WTC11 (cell line): ENCODE results near the gene LRRC2. TPM values are rescaled to one million over a fixed set of nuclear protein-coding genes. Genes with fewer than 3 reads are reported as not detected.

Experiments used
- ATAC-seq: fragments of 200-7000 bp; cut with Tn5 transposase; 2 replicates; pipeline ENCODE4 v1.10.0; 2021; ENCODE audit warnings: mild to moderate bottlenecking, moderate library complexity
- CTCF ChIA-PET: fragments of 300-600 bp; sonication (Branson Sonifier 250); formaldehyde crosslinking; loops from one replicate; lab custom pipeline; 2021; ENCODE audit warnings: antibody characterized with exemption; lab: Charles Lee
- POLR2A ChIA-PET: fragments of 350-600 bp; sonication (Branson Sonifier 250); formaldehyde crosslinking; loops from one replicate; lab custom pipeline; 2021; ENCODE audit warnings: antibody characterized with exemption; lab: Charles Lee
- DNase-seq: peaks from one replicate; pipeline ENCODE4 v3.0.0; 2021; ENCODE audit warnings: low spot score
- H3K27ac Mint-ChIP-seq: 2 replicates; pipeline ENCODE4 v1.8.0; 2021; ENCODE audit warnings: mixed read lengths
- H3K27me3 Mint-ChIP-seq: 2 replicates; pipeline ENCODE4 v1.8.0; 2021; ENCODE audit warnings: low read depth, mild to moderate bottlenecking, moderate library complexity, mixed read lengths
- H3K36me3 Mint-ChIP-seq: 2 replicates; pipeline ENCODE4 v1.8.0; 2021; ENCODE audit warnings: mixed read lengths
- H3K4me1 Mint-ChIP-seq: 2 replicates; pipeline ENCODE4 v1.8.0; 2022; ENCODE audit warnings: mixed read lengths
- H3K4me3 Mint-ChIP-seq: 2 replicates; pipeline ENCODE4 v1.8.0; 2021; ENCODE audit warnings: mild to moderate bottlenecking, moderate library complexity, mixed read lengths
- H3K9me3 Mint-ChIP-seq: 2 replicates; pipeline ENCODE4 v1.8.0; 2021; ENCODE audit warnings: mixed read lengths
- EMX1 ChIP-seq: fragments of 250-450 bp; sonication (Bioruptor Pico); IDR thresholded peaks from 2 replicates; pipeline ENCODE4 v1.8.0; 2021; ENCODE audit warnings: mild to moderate bottlenecking
- ESRRA ChIP-seq: sonication (generic); formaldehyde crosslinking; IDR thresholded peaks from 2 replicates; pipeline ENCODE4 v1.8.1; 2022; ENCODE audit warnings: mild to moderate bottlenecking, missing genetic modification reagents, borderline replicate concordance
- FOXJ3 ChIP-seq: sonication (generic); formaldehyde crosslinking; IDR thresholded peaks from 2 replicates; pipeline ENCODE4 v1.9.0; 2021; ENCODE audit warnings: missing genetic modification reagents, mild to moderate bottlenecking, borderline replicate concordance
- FOXK1 ChIP-seq: sonication (generic); formaldehyde crosslinking; IDR thresholded peaks from 2 replicates; pipeline ENCODE4 v1.8.0; 2022; ENCODE audit warnings: mild to moderate bottlenecking, moderate library complexity, missing genetic modification reagents
- GABPB1 ChIP-seq: sonication (generic); formaldehyde crosslinking; IDR thresholded peaks from 2 replicates; pipeline ENCODE4 v1.8.1; 2023; ENCODE audit warnings: mild to moderate bottlenecking, missing genetic modification reagents
- GRHL2 ChIP-seq: fragments of 250-450 bp; sonication (Bioruptor Pico); IDR thresholded peaks from 2 replicates; pipeline ENCODE4 v1.8.0; 2022; ENCODE audit warnings: mild to moderate bottlenecking, moderate library complexity; ENCODE audit not compliant: insufficient replicate concordance, severe bottlenecking
- IRF2 ChIP-seq: sonication (generic); formaldehyde crosslinking; IDR thresholded peaks from 2 replicates; pipeline ENCODE4 v1.8.0; 2022; ENCODE audit warnings: low read depth, missing genetic modification reagents, borderline replicate concordance
- MXD4 ChIP-seq: fragments of 250-450 bp; sonication (Bioruptor Pico); IDR thresholded peaks from 2 replicates; pipeline ENCODE4 v1.8.0; 2021; ENCODE audit warnings: mild to moderate bottlenecking, moderate library complexity, borderline replicate concordance
- NFATC4 ChIP-seq: fragments of 250-450 bp; sonication (Bioruptor Pico); IDR thresholded peaks from 2 replicates; pipeline ENCODE4 v1.9.0; 2021; ENCODE audit warnings: mild to moderate bottlenecking
- PRRX2 ChIP-seq: fragments of 250-450 bp; sonication (Bioruptor Pico); IDR thresholded peaks from 2 replicates; pipeline ENCODE4 v1.8.0; 2021; ENCODE audit warnings: mild to moderate bottlenecking
- RORB ChIP-seq: fragments of 250-450 bp; sonication (Bioruptor Pico); IDR thresholded peaks from 2 replicates; pipeline ENCODE4 v1.9.0; 2021; ENCODE audit warnings: mild to moderate bottlenecking
- SOX15 ChIP-seq: fragments of 250-450 bp; sonication (Bioruptor Pico); IDR thresholded peaks from 2 replicates; pipeline ENCODE4 v1.9.0; 2021; ENCODE audit warnings: mild to moderate bottlenecking
- SP1 ChIP-seq: sonication (generic); formaldehyde crosslinking; conservative IDR thresholded peaks from 2 replicates; pipeline ENCODE4 v1.8.1; 2022; ENCODE audit warnings: missing genetic modification reagents
- TEAD4 ChIP-seq: sonication (generic); formaldehyde crosslinking; IDR thresholded peaks from 2 replicates; pipeline ENCODE4 v1.8.0; 2022; ENCODE audit warnings: mild to moderate bottlenecking, missing genetic modification reagents
- ZNF232 ChIP-seq: sonication (generic); formaldehyde crosslinking; IDR thresholded peaks from 2 replicates; pipeline ENCODE4 v1.8.0; 2022; ENCODE audit warnings: mild to moderate bottlenecking, missing genetic modification reagents
- ZNF396 ChIP-seq: fragments of 250-450 bp; sonication (Bioruptor Pico); IDR thresholded peaks from 2 replicates; pipeline ENCODE4 v1.8.0; 2021; ENCODE audit warnings: mild to moderate bottlenecking, moderate library complexity, borderline replicate concordance
- ZNF423 ChIP-seq: fragments of 250-450 bp; sonication (Bioruptor Pico); IDR thresholded peaks from 2 replicates; pipeline ENCODE4 v2.1.2; 2022; ENCODE audit warnings: mild to moderate bottlenecking, moderate library complexity
- total RNA-seq: library from RNA; stranded (reverse); gene quantifications from 3 replicates; pipeline ENCODE4 v1.2.3, GENCODE V29; 2021
- TF ChIP-seq, protein P1 (sequence below): sonication (generic); formaldehyde crosslinking; IDR thresholded peaks from 2 replicates; pipeline ENCODE4 v1.8.0; 2022; ENCODE audit warnings: mild to moderate bottlenecking, missing genetic modification reagents
- TF ChIP-seq, protein P2 (sequence below): sonication (generic); formaldehyde crosslinking; IDR thresholded peaks from 2 replicates; pipeline ENCODE4 v1.8.1; 2023; ENCODE audit warnings: mild to moderate bottlenecking, missing genetic modification reagents
- TF ChIP-seq, protein P3 (sequence below): fragments of 250-450 bp; sonication (Bioruptor Pico); IDR thresholded peaks from 2 replicates; pipeline ENCODE4 v1.9.0; 2021; ENCODE audit warnings: mild to moderate bottlenecking
- TF ChIP-seq, protein P4 (sequence below): sonication (generic); formaldehyde crosslinking; IDR thresholded peaks from 2 replicates; pipeline ENCODE4 v1.8.0; 2022; ENCODE audit warnings: mild to moderate bottlenecking, missing genetic modification reagents
- TF ChIP-seq, protein P5 (sequence below): sonication (generic); formaldehyde crosslinking; conservative IDR thresholded peaks from 2 replicates; pipeline ENCODE4 v1.8.1; 2023; ENCODE audit warnings: mild to moderate bottlenecking, low read depth, missing genetic modification reagents, moderate library complexity
- TF ChIP-seq, protein P6 (sequence below): sonication (generic); formaldehyde crosslinking; IDR thresholded peaks from 2 replicates; pipeline ENCODE4 v1.8.0; 2022; ENCODE audit warnings: mild to moderate bottlenecking, missing genetic modification reagents
- TF ChIP-seq, protein P7 (sequence below): fragments of 250-450 bp; sonication (Bioruptor Pico); conservative IDR thresholded peaks from 2 replicates; pipeline ENCODE4 v1.9.0; 2021; ENCODE audit warnings: mild to moderate bottlenecking

LRRC2 gene
- total RNA-seq, 1 experiment from 2014 or later: 4.9 TPM

DNA sequence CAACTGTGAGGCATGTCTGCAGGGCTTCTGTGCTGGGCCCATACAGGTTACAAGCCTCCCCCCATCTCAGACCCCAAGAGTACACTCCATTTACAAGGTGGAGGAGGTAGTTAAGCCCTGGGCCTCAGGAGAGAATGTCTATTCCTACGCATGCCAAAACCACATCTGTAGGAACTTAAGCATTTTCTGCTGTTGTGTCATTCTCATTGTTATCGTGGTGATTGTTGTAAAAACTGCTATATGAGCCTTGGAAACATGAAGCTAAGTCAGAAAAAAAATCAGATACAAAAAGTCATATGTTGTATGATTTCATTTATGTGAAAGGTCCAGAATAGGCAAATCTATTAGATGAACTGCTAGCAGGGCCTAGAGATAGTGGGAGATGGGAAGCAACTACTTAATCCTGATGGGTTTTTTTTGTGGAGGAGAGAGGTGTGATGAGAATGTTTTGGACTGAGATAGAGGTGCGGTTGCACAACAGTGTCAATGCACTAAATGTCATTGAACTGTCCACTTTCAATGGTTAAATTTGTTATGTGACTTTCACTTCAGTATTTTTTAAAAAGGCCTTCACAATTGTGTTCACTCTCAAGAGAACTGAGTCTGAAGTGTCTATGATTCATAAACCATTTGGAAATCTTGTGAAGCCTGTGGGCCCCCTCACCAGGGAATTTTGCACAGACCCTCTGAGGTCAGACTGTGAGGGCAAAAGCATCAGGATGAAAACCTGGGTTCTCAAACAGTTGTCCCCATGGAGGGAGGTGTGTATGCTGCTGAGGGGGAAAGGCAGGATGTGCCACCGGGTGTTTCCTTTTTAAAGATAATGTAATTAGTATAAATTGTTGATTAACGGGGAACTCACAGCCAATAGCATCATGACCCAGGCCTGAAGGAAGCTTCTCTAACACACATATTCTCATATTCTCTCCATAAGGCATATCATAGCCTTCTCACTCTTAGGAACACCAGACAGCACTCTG is 65.2 kb downstream of the LRRC2 start:
- no peak overlapping the region for H3K27ac Mint-ChIP-seq

DNA sequence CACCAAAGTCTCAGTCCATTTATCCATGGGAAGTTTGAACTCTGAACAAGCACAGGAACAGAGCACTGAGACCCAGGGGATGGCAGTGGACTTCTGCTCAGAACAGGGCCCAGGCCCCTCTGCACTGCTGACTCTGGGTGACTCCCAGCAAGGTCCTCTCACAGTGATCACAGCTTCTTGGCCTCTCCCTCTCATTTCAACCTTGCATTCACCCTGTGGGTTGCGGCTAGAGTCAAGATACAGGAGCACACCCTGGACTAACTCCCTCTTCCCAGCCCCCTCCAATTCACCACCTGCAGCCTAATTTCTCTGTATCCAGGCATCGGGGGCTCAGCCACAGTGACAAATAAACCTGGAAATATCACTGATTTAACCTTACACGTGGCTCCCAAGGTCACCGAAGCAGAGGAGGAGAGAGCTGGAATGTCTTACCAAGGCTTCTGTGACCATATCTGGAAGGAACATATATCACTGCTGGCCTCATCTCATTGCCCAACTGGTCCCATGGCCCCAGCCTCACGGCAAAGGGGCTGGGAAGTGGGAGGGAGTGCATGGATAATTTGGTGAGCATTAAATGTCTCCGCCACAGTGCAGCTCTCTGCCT is 67.1 kb downstream of the LRRC2 start:
- DNase-seq (no peak), ATAC-seq (no peak)
- peaks cover 7% of the 10 kb centered on the region for H3K36me3 Mint-ChIP-seq
- H3K4me1 Mint-ChIP-seq: peaks cover 30% of the 10 kb centered on the region
- no peak overlapping the region for H3K4me3 Mint-ChIP-seq
- H3K27ac Mint-ChIP-seq: no peak overlapping the region
- ChIA-PET POLR2A (interaction anchor here (0.6 kb wide), 1 partner anchor 309 kb away, joined by 3 read pairs; no protein-coding TSS in a partner anchor), CTCF (interaction anchor here (0.9 to 4.3 kb wide), 6 partner anchors 10 to 165 kb away, joined by 3 to 33 read pairs (median 4); no protein-coding TSS in a partner anchor)
- H3K27me3 Mint-ChIP-seq: peaks cover 8% of the 10 kb centered on the region
- H3K9me3 Mint-ChIP-seq: 0 out of 2 replicates have a peak, but pooled peaks cover 6% of the 10 kb centered on the region
- TF ChIP-seq, protein P1, sequence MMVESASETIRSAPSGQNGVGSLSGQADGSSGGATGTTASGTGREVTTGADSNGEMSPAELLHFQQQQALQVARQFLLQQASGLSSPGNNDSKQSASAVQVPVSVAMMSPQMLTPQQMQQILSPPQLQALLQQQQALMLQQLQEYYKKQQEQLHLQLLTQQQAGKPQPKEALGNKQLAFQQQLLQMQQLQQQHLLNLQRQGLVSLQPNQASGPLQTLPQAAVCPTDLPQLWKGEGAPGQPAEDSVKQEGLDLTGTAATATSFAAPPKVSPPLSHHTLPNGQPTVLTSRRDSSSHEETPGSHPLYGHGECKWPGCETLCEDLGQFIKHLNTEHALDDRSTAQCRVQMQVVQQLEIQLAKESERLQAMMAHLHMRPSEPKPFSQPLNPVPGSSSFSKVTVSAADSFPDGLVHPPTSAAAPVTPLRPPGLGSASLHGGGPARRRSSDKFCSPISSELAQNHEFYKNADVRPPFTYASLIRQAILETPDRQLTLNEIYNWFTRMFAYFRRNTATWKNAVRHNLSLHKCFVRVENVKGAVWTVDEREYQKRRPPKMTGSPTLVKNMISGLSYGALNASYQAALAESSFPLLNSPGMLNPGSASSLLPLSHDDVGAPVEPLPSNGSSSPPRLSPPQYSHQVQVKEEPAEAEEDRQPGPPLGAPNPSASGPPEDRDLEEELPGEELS (CRISPR knock-in tag): no peak
- TF ChIP-seq, protein P2, sequence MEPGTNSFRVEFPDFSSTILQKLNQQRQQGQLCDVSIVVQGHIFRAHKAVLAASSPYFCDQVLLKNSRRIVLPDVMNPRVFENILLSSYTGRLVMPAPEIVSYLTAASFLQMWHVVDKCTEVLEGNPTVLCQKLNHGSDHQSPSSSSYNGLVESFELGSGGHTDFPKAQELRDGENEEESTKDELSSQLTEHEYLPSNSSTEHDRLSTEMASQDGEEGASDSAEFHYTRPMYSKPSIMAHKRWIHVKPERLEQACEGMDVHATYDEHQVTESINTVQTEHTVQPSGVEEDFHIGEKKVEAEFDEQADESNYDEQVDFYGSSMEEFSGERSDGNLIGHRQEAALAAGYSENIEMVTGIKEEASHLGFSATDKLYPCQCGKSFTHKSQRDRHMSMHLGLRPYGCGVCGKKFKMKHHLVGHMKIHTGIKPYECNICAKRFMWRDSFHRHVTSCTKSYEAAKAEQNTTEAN: no peak
- TF ChIP-seq ZNF423 (CRISPR knock-in tag): no peak
- TF ChIP-seq, protein P3, sequence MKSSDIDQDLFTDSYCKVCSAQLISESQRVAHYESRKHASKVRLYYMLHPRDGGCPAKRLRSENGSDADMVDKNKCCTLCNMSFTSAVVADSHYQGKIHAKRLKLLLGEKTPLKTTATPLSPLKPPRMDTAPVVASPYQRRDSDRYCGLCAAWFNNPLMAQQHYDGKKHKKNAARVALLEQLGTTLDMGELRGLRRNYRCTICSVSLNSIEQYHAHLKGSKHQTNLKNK (CRISPR knock-in tag): no peak
- no peak for TF ChIP-seq TEAD4
- TF ChIP-seq GRHL2: no peak
- TF ChIP-seq, protein P4, sequence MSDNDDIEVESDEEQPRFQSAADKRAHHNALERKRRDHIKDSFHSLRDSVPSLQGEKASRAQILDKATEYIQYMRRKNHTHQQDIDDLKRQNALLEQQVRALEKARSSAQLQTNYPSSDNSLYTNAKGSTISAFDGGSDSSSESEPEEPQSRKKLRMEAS (CRISPR knock-in tag): no peak
- no peak for TF ChIP-seq FOXJ3
- no peak for TF ChIP-seq GABPB1
- no peak for TF ChIP-seq ZNF396 (CRISPR knock-in tag)
- no peak for TF ChIP-seq ZNF232 (CRISPR knock-in tag)
- TF ChIP-seq FOXK1 (CRISPR knock-in tag): no peak
- TF ChIP-seq EMX1: no peak
- TF ChIP-seq SP1 (CRISPR knock-in tag): no peak

More for the DNA sequence above, 65.2 kb downstream of the LRRC2 start:
- no peak for ATAC-seq
- peaks cover 8% of the 10 kb centered on the region for H3K27me3 Mint-ChIP-seq
- H3K4me3 Mint-ChIP-seq: no peak overlapping the region
- no peak for DNase-seq
- H3K4me1 Mint-ChIP-seq: peaks cover 36% of the 10 kb centered on the region
- TF ChIP-seq RORB (CRISPR knock-in tag) (no peak), NFATC4 (no peak), MXD4 (CRISPR knock-in tag) (no peak), IRF2 (CRISPR knock-in tag) (no peak), ESRRA (CRISPR knock-in tag) (no peak), PRRX2 (CRISPR knock-in tag) (no peak), ZNF396 (CRISPR knock-in tag) (no peak), SOX15 (CRISPR knock-in tag) (no peak)
- TF ChIP-seq, protein P5, sequence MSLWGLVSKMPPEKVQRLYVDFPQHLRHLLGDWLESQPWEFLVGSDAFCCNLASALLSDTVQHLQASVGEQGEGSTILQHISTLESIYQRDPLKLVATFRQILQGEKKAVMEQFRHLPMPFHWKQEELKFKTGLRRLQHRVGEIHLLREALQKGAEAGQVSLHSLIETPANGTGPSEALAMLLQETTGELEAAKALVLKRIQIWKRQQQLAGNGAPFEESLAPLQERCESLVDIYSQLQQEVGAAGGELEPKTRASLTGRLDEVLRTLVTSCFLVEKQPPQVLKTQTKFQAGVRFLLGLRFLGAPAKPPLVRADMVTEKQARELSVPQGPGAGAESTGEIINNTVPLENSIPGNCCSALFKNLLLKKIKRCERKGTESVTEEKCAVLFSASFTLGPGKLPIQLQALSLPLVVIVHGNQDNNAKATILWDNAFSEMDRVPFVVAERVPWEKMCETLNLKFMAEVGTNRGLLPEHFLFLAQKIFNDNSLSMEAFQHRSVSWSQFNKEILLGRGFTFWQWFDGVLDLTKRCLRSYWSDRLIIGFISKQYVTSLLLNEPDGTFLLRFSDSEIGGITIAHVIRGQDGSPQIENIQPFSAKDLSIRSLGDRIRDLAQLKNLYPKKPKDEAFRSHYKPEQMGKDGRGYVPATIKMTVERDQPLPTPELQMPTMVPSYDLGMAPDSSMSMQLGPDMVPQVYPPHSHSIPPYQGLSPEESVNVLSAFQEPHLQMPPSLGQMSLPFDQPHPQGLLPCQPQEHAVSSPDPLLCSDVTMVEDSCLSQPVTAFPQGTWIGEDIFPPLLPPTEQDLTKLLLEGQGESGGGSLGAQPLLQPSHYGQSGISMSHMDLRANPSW (CRISPR knock-in tag): no peak
- TF ChIP-seq, protein P6, sequence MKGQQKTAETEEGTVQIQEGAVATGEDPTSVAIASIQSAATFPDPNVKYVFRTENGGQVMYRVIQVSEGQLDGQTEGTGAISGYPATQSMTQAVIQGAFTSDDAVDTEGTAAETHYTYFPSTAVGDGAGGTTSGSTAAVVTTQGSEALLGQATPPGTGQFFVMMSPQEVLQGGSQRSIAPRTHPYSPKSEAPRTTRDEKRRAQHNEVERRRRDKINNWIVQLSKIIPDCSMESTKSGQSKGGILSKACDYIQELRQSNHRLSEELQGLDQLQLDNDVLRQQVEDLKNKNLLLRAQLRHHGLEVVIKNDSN (CRISPR knock-in tag): no peak
- TF ChIP-seq, protein P7, sequence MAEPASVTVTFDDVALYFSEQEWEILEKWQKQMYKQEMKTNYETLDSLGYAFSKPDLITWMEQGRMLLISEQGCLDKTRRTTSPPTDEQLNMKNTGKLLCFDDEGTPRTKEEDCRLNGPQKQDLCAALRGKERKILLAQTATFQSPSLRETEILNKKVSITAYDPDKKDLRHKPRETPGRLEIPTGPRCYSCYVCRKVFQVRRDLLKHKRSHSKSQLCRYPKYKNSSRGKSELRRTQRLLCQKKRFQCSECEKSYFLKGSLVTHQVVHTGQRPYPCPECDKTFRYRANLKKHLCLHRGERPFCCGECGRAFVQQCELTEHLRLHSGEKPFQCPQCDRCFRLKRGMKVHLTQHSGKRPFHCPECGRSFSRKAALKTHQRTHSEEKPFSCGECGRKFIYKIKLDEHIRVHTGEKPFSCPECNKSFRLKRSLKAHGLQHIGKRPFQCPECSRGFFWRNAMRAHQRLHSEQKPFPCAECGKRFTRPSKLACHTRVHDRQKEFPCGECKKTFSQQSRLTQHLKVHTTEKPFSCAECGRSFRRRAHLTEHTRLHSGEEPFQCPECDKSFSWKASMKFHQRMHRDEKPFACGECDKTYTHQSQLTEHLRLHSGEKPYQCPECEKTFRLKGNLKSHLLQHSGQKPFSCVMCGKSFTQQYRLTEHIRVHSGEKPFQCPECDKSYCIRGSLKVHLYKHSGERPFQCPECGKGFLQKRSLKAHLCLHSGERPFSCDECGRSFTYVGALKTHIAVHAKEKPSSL (CRISPR knock-in tag): no peak
- CTCF ChIA-PET: interaction anchor here (1.0 to 1.5 kb wide), 2 partner anchors 12 to 87 kb away, joined by 3 to 5 read pairs; no protein-coding TSS in a partner anchor
- POLR2A ChIA-PET: no interaction called here
- H3K36me3 Mint-ChIP-seq: no peaks in the 10 kb centered on the region
- H3K9me3 Mint-ChIP-seq: 0 out of 2 replicates have a peak, but pooled peaks cover 2% of the 10 kb centered on the region
